Measurements from ENCODE around the gene CTR9.
A peak's percentile ranks its signal among the peaks of the same experiment; 100 is the strongest.

Gene CTR9

DNA sequence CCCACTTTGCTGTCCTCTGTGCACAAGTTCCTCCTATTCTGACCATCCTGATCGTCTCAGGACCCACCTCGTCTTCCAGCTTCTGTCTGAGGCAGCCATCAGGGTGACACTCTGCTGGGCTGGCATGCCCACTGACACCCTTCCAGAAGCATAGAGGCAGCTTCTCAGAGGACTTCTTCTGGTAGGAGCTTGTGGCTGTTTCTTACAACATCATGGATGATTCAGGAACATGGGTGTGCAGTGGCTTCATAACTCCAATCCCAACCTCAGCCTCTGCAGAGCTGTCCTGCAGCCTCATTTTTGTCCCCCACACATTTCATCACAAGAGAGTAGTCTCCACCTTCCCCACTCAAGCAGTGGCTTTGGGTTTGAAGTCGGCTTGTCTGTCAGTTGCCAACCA lies 20.9 kb upstream of the CTR9 start:
- Histone ChIP-seq H3K27me3 (ENCODE audit: insufficient read depth, low read length) (peaks cover under 1% of the 10 kb centered on the region; the same call in 1 of the 2 replicates), H3K9ac (ENCODE audit: low read length) (no peak overlapping the region), H4K20me1 (ENCODE audit: insufficient read depth, low read length) (no peaks in the 10 kb centered on the region), H3K4me1 (ENCODE audit: insufficient read depth, low read length, severe bottlenecking) (no peaks in the 10 kb centered on the region), H3K79me2 (ENCODE audit: insufficient read depth, low read length) (no peaks in the 10 kb centered on the region), H3K27ac (ENCODE audit: low read depth, low read length, poor library complexity, severe bottlenecking) (no peak overlapping the region), H3F3A (ENCODE audit: insufficient read depth, low read length) (no peaks in the 10 kb centered on the region), H2AFZ (ENCODE audit: low read length) (no peak overlapping the region), H3K9me3 (ENCODE audit: low read length) (no peaks in the 10 kb centered on the region), H3K4me3 (ENCODE audit: low read depth, low read length, poor library complexity, severe bottlenecking) (no peak overlapping the region), H3K4me2 (ENCODE audit: low read length) (no peak overlapping the region), H3K36me3 (ENCODE audit: insufficient read depth, low read length) (no peaks in the 10 kb centered on the region), H3K9me2 (ENCODE audit: low read depth, low read length) (no peaks in the 10 kb centered on the region)
- TF ChIP-seq, protein P1, sequence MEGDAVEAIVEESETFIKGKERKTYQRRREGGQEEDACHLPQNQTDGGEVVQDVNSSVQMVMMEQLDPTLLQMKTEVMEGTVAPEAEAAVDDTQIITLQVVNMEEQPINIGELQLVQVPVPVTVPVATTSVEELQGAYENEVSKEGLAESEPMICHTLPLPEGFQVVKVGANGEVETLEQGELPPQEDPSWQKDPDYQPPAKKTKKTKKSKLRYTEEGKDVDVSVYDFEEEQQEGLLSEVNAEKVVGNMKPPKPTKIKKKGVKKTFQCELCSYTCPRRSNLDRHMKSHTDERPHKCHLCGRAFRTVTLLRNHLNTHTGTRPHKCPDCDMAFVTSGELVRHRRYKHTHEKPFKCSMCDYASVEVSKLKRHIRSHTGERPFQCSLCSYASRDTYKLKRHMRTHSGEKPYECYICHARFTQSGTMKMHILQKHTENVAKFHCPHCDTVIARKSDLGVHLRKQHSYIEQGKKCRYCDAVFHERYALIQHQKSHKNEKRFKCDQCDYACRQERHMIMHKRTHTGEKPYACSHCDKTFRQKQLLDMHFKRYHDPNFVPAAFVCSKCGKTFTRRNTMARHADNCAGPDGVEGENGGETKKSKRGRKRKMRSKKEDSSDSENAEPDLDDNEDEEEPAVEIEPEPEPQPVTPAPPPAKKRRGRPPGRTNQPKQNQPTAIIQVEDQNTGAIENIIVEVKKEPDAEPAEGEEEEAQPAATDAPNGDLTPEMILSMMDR (IDR thresholded peaks at IDR 0.05; ENCODE audit: low read length), result no peak
- TF ChIP-seq EZH2 (IDR thresholded peaks at IDR 0.05; ENCODE audit: borderline replicate concordance, low read length), result no peak

GRCh38 chr11:10731064-10731680 lies 19.9 kb upstream of the CTR9 start:
- Histone ChIP-seq H3K9me3 (ENCODE audit: low read length) (no peaks in the 10 kb centered on the region), H4K20me1 (ENCODE audit: insufficient read depth, low read length) (no peaks in the 10 kb centered on the region), H2AFZ (ENCODE audit: low read length) (no peak overlapping the region), H3K79me2 (ENCODE audit: insufficient read depth, low read length) (no peaks in the 10 kb centered on the region), H3K9me2 (ENCODE audit: low read depth, low read length) (no peaks in the 10 kb centered on the region), H3K4me3 (ENCODE audit: low read depth, low read length, poor library complexity, severe bottlenecking) (no peak overlapping the region), H3F3A (ENCODE audit: insufficient read depth, low read length) (no peaks in the 10 kb centered on the region), H3K36me3 (ENCODE audit: insufficient read depth, low read length) (no peaks in the 10 kb centered on the region), H3K27me3 (ENCODE audit: insufficient read depth, low read length) (no peaks in the 10 kb centered on the region; the same call in 1 of the 2 replicates), H3K9ac (ENCODE audit: low read length) (no peak overlapping the region), H3K27ac (ENCODE audit: low read depth, low read length, poor library complexity, severe bottlenecking) (no peak overlapping the region), H3K4me1 (ENCODE audit: insufficient read depth, low read length, severe bottlenecking) (peaks cover 5% of the 10 kb centered on the region), H3K4me2 (ENCODE audit: low read length) (no peak overlapping the region)
- TF ChIP-seq EZH2 (IDR thresholded peaks at IDR 0.05; ENCODE audit: borderline replicate concordance, low read length), result no peak
- TF ChIP-seq, protein P1 (IDR thresholded peaks at IDR 0.05; ENCODE audit: low read length), result no peak

DNA sequence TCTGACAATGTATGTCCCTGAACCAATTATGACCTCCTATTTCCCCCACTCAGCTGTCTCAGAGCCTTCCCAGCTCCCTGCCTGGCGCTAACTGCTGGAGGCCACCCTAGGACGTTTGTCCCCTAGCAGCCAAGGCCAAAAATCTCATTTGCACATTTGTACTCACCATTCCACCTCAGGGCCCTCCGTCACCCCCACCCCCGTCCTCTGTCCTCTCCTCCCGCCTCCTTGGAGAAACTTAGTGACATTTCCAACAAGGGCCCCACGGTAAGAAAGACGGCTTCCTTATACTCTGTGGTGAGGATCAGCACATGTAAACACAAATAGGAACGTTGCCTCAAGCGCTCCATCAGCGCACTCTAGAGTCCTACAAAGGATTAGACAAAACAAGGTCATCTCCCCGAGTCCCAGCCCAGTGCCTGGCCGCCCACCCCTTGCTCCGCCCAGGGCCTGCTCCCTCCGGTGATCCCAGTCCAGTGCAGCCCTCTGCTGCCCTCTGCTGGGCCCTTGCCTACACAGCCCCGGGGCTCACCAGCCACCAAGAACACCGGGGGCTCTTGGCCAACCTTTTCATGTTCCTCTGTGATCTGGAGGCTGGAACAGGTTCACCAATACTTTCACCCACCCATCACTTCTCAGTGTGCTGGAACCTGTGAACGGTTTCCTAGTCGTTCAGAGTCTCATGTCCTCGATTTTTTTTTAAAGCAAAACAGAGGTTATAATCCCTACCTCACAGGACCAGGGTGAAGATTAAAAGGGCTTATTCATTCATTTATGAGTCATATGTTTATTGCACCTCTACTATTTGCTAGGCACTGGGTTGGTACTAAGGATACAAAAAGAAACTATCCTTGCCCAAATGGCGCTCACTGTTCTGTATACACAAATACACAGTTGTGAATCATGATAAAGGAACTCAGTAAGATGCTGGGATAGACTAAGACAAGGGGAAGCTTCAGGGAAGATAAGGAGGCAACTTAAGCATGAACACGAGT lies 15.3 kb upstream of the CTR9 start:
- Histone ChIP-seq H3K36me3 (ENCODE audit: insufficient read depth, low read length) (no peaks in the 10 kb centered on the region), H3K4me3 (ENCODE audit: low read depth, low read length, poor library complexity, severe bottlenecking) (peak overlapping the region; percentile 36), H3K4me1 (ENCODE audit: insufficient read depth, low read length, severe bottlenecking) (peaks cover 5% of the 10 kb centered on the region), H3K4me2 (ENCODE audit: low read length) (peak overlapping the region; percentile 58), H3F3A (ENCODE audit: insufficient read depth, low read length) (no peaks in the 10 kb centered on the region), H3K79me2 (ENCODE audit: insufficient read depth, low read length) (no peaks in the 10 kb centered on the region), H3K27ac (ENCODE audit: low read depth, low read length, poor library complexity, severe bottlenecking) (no peak overlapping the region), H4K20me1 (ENCODE audit: insufficient read depth, low read length) (no peaks in the 10 kb centered on the region), H3K9ac (ENCODE audit: low read length) (no peak overlapping the region; the same call in 1 of the 2 replicates), H3K9me2 (ENCODE audit: low read depth, low read length) (no peaks in the 10 kb centered on the region), H2AFZ (ENCODE audit: low read length) (no peak overlapping the region), H3K9me3 (ENCODE audit: low read length) (no peaks in the 10 kb centered on the region), H3K27me3 (ENCODE audit: insufficient read depth, low read length) (no peaks in the 10 kb centered on the region)
- TF ChIP-seq, protein P1 (IDR thresholded peaks at IDR 0.05; ENCODE audit: low read length), result peak; percentile 96
- TF ChIP-seq EZH2 (IDR thresholded peaks at IDR 0.05; ENCODE audit: borderline replicate concordance, low read length), result no peak

Data from OCI-LY1 (cell line).